Stimulated activated CD8-positive, alpha-beta memory T cell treated with anti-CD3 and anti-CD28 coated beads, Interleukin-7, amount 100 ng/mL, for 24 hours (primary cell): ENCODE results near the gene CTSL.

ENCODE experiments used
- DNase-seq: peaks from one replicate; pipeline ENCODE4 v3.0.0-alpha.2; 2020; ENCODE audit warnings: low read depth

Gene CTSL

GRCh38 chr9:87701491-87701890 lies 24.4 kb upstream of the CTSL start:
- no peak for DNase-seq

- DNase-seq = no peak
Measured at GRCh38 chr9:87701931-87702421, 23.9 kb upstream of the CTSL start.

GRCh38 chr9:87702921-87703320 lies 23.0 kb upstream of the CTSL start:
- no peak for DNase-seq

- DNase-seq = no peak
Measured at GRCh38 chr9:87703636-87704276, 22.2 kb upstream of the CTSL start.

- no peak for DNase-seq
Measured at GRCh38 chr9:87704342-87704741, 21.6 kb upstream of the CTSL start.

GRCh38 chr9:87706066-87706739 lies 19.7 kb upstream of the CTSL start:
- DNase-seq = no peak

- no peak for DNase-seq
Measured at GRCh38 chr9:87707805-87708506, 18.0 kb upstream of the CTSL start.

- DNase-seq = no peak
Measured at GRCh38 chr9:87708546-87708945, 17.4 kb upstream of the CTSL start.

- no peak for DNase-seq
Measured at GRCh38 chr9:87708986-87709728, 16.8 kb upstream of the CTSL start.

- no peak for DNase-seq
Measured at GRCh38 chr9:87710443-87710842, 15.5 kb upstream of the CTSL start.

GRCh38 chr9:87711857-87712800 lies 13.8 kb upstream of the CTSL start:
- DNase-seq = no peak

GRCh38 chr9:87712801-87713277 lies 13.1 kb upstream of the CTSL start:
- no peak for DNase-seq

GRCh38 chr9:87713278-87713987 lies 12.5 kb upstream of the CTSL start:
- no peak for DNase-seq

- DNase-seq = no peak
Measured at GRCh38 chr9:87713988-87714330, 12.0 kb upstream of the CTSL start.

GRCh38 chr9:87714819-87715218 lies 11.1 kb upstream of the CTSL start:
- DNase-seq = no peak

- DNase-seq = no peak
Measured at GRCh38 chr9:87716141-87716540, 9.8 kb upstream of the CTSL start.

GRCh38 chr9:87717456-87717855 lies 8.5 kb upstream of the CTSL start:
- DNase-seq = no peak

GRCh38 chr9:87718231-87718630 lies 7.7 kb upstream of the CTSL start:
- no peak for DNase-seq

- DNase-seq = no peak
Measured at GRCh38 chr9:87718852-87719612, 6.9 kb upstream of the CTSL start.

- DNase-seq = no peak
Measured at GRCh38 chr9:87720173-87720572, 5.7 kb upstream of the CTSL start.
